SU-DHL-6 (cell line): ENCODE measurements around the gene SAMD7.

Source experiments
- H2AFZ ChIP-seq: fragments of 200-600 bp; sonication (generic); 2 replicates; pipeline ENCODE4 v1.6.1; 2014; ENCODE audit warnings: low read depth, mild to moderate bottlenecking, moderate library complexity, mixed read lengths, antibody characterized with exemption, low read length; ENCODE audit not compliant: severe bottlenecking
- H3F3A ChIP-seq: fragments of 200-600 bp; shearing (Covaris generic); 2 replicates; pipeline ENCODE4 v1.6.0; 2016; ENCODE audit warnings: antibody characterized with exemption, mild to moderate bottlenecking; ENCODE audit not compliant: insufficient read depth
- H3K27ac ChIP-seq: fragments of 200-600 bp; sonication (generic); 2 replicates; pipeline ENCODE4 v1.5.1; 2016; ENCODE audit warnings: low read depth, mild to moderate bottlenecking, low read length, moderate library complexity, mixed read lengths
- H3K27me3 ChIP-seq: fragments of 200-600 bp; sonication (generic), shearing (Covaris generic); 2 replicates; pipeline ENCODE4 v1.6.0; 2014; ENCODE audit warnings: mild to moderate bottlenecking, low read length
- H3K36me3 ChIP-seq: fragments of 200-600 bp; sonication (generic); 2 replicates; pipeline ENCODE4 v1.6.1; 2014; ENCODE audit warnings: mild to moderate bottlenecking, low read length, mixed read lengths
- H3K4me2 ChIP-seq: fragments of 300-600, 200-600 bp; shearing (Covaris generic), sonication (generic); 2 replicates; pipeline ENCODE4 v1.6.0; 2014; ENCODE audit warnings: low read length, low read depth, mild to moderate bottlenecking; ENCODE audit not compliant: poor library complexity, severe bottlenecking
- H3K4me3 ChIP-seq: fragments of 200-600 bp; sonication (generic); 2 replicates; pipeline ENCODE4 v1.5.1; 2014; ENCODE audit warnings: antibody characterized with exemption, low read length, mild to moderate bottlenecking, mixed read lengths; ENCODE audit not compliant: insufficient read depth, poor library complexity, severe bottlenecking
- H3K79me2 ChIP-seq: fragments of 200-600 bp; sonication (generic); 2 replicates; pipeline ENCODE4 v1.6.1; 2014; ENCODE audit warnings: mild to moderate bottlenecking, low read length, moderate library complexity; ENCODE audit not compliant: insufficient read depth
- H3K9ac ChIP-seq: fragments of 200-600 bp; sonication (generic); 2 replicates; pipeline ENCODE4 v1.7.0; 2014; ENCODE audit warnings: mild to moderate bottlenecking, low read length
- H3K9me2 ChIP-seq: fragments of 200-600 bp; sonication (generic); replicated peaks from 2 replicates; pipeline ENCODE4 v1.6.1; 2014; ENCODE audit warnings: low read length; ENCODE audit not compliant: insufficient read depth
- H3K9me3 ChIP-seq: fragments of 200-600 bp; sonication (generic); 2 replicates; pipeline ENCODE4 v1.6.1; 2014; ENCODE audit warnings: low read length, mixed read lengths; ENCODE audit not compliant: insufficient read depth
- H4K20me1 ChIP-seq: fragments of 200-600 bp; sonication (generic); 2 replicates; pipeline ENCODE4 v1.6.1; 2014; ENCODE audit warnings: low read depth, mild to moderate bottlenecking, antibody characterized with exemption, low read length, moderate library complexity, mixed read lengths
- CTCF ChIP-seq: fragments of 200-600 bp; sonication (generic); IDR thresholded peaks from one replicate; pipeline ENCODE4 v1.5.1; 2017; ENCODE audit warnings: antibody characterized with exemption, mild to moderate bottlenecking, low read length, moderate library complexity; ENCODE audit not compliant: insufficient read depth, poor library complexity, severe bottlenecking
- EZH2phosphoT487 ChIP-seq: fragments of 200-600 bp; sonication (generic), shearing (Covaris generic); conservative IDR thresholded peaks from 2 replicates; pipeline ENCODE4 v1.6.1; 2018; ENCODE audit warnings: mild to moderate bottlenecking, antibody characterized with exemption, low read length, moderate library complexity, mixed read lengths

Gene SAMD7

GRCh38 chr3:169939320-169939719 lies 27.9 kb downstream of the SAMD7 start:
- Histone ChIP-seq H3K9me2 (no peaks in the 10 kb centered on the region), H3K4me2 (peak overlapping the region; percentile 94), H3K27ac (peak overlapping the region; percentile 99), H3K27me3 (no peaks in the 10 kb centered on the region), H3K9ac (peak overlapping the region; percentile 70), H3K4me3 (peak overlapping the region; percentile 31), H3F3A (peaks cover 68% of the 10 kb centered on the region), H3K36me3 (no peaks in the 10 kb centered on the region), H3K9me3 (no peaks in the 10 kb centered on the region), H3K79me2 (peaks cover 18% of the 10 kb centered on the region), H2AFZ (no peak overlapping the region), H4K20me1 (no peaks in the 10 kb centered on the region)
- TF ChIP-seq CTCF: no peak
- TF ChIP-seq EZH2phosphoT487: no peak

GRCh38 chr3:169939751-169940150 lies 28.4 kb downstream of the SAMD7 start:
- Histone ChIP-seq H3F3A (peaks cover 66% of the 10 kb centered on the region), H3K27me3 (no peaks in the 10 kb centered on the region), H3K4me3 (peak overlapping the region; percentile 31), H3K9me2 (no peaks in the 10 kb centered on the region), H3K79me2 (peaks cover 21% of the 10 kb centered on the region), H3K9ac (peak overlapping the region; percentile 70), H3K27ac (peak overlapping the region; percentile 99), H4K20me1 (no peaks in the 10 kb centered on the region), H3K4me2 (peak overlapping the region; percentile 94), H3K36me3 (no peaks in the 10 kb centered on the region), H3K9me3 (no peaks in the 10 kb centered on the region), H2AFZ (no peak overlapping the region)
- TF ChIP-seq EZH2phosphoT487 (no peak), CTCF (no peak)

GRCh38 chr3:169940470-169941181 lies 29.3 kb downstream of the SAMD7 start:
- peak overlapping the region; percentile 94 for H3K4me2 ChIP-seq
- peaks cover 21% of the 10 kb centered on the region for H3K79me2 ChIP-seq
- no peak overlapping the region for H2AFZ ChIP-seq
- H3K9me3 ChIP-seq: no peaks in the 10 kb centered on the region
- TF ChIP-seq CTCF (no peak), EZH2phosphoT487 (no peak)
- peak overlapping the region; percentile 25 for H3K4me3 ChIP-seq
- H3K27ac ChIP-seq: peak overlapping the region; percentile 99
- peak overlapping the region; percentile 70 for H3K9ac ChIP-seq
- peaks cover 64% of the 10 kb centered on the region for H3F3A ChIP-seq
- H3K36me3 ChIP-seq: no peaks in the 10 kb centered on the region
- no peaks in the 10 kb centered on the region for H4K20me1 ChIP-seq
- H3K9me2 ChIP-seq: no peaks in the 10 kb centered on the region
- no peaks in the 10 kb centered on the region for H3K27me3 ChIP-seq
